Caco-2 (cell line): ENCODE data around the gene OR51S1. TPM values are rescaled to one million over a fixed set of nuclear protein-coding genes. Genes with fewer than 3 reads are reported as not detected.
"Not testable (repeated sequence)": the region's sequence is repeated elsewhere in the genome, so short reads cannot be mapped to it uniquely, and the experiment has no call there.

ENCODE experiments used
- BruUV-seq: library from RNA; stranded (reverse); fragments of 400-500 nt; replicated peaks from 2 replicates; lab custom pipeline; 2021; lab: Mats Ljungman, UMichigan
- CTCF ChIA-PET: fragments of 300-600 bp; sonication (Branson Sonifier 250); formaldehyde crosslinking; loops from one replicate; lab custom pipeline; 2022; ENCODE audit warnings: antibody characterized with exemption; lab: Charles Lee
- POLR2A ChIA-PET: fragments of 300-600 bp; sonication (Branson Sonifier 250); formaldehyde crosslinking; loops from one replicate; lab custom pipeline; 2022; ENCODE audit warnings: antibody characterized with exemption; lab: Charles Lee
- DNase-seq, 2 experiments: peaks; one replicate each; pipeline versions ENCODE4 v3.0.0 to v3.0.0-alpha.2; 2020 to 2022
- H3K27me3 ChIP-seq: replicated peaks from 2 replicates; pipeline ENCODE4 v1.6.0; 2011; ENCODE audit warnings: low read length; ENCODE audit not compliant: control insufficient read depth, insufficient read depth
- H3K36me3 ChIP-seq: 2 replicates; pipeline ENCODE4 v1.5.1; 2011; ENCODE audit warnings: low read length; ENCODE audit not compliant: control insufficient read depth, insufficient read depth
- H3K4me1 ChIP-seq: fragments of 250-450 bp; sonication (Bioruptor Pico); 2 replicates; pipeline ENCODE4 v1.5.1; 2020; ENCODE audit warnings: mild to moderate bottlenecking
- H3K4me3 ChIP-seq: 2 replicates; pipeline ENCODE4 v1.5.1; 2011; ENCODE audit warnings: low read depth, mild to moderate bottlenecking, control low read depth, low read length
- H3K9me3 ChIP-seq: fragments of 250-450 bp; sonication (Bioruptor Pico); 2 replicates; pipeline ENCODE4 v1.5.1; 2020; ENCODE audit warnings: mild to moderate bottlenecking, moderate library complexity
- H3K27ac Mint-ChIP-seq: one replicate; pipeline ENCODE4 v1.8.0; 2022; ENCODE audit warnings: mixed read lengths; ENCODE audit not compliant: unreplicated experiment
- H3K27me3 Mint-ChIP-seq: one replicate; pipeline ENCODE4 v1.8.0; 2022; ENCODE audit warnings: mixed read lengths; ENCODE audit not compliant: insufficient read depth, unreplicated experiment
- H3K36me3 Mint-ChIP-seq: one replicate; pipeline ENCODE4 v1.8.0; 2022; ENCODE audit warnings: mild to moderate bottlenecking, mixed read lengths; ENCODE audit not compliant: insufficient read depth, unreplicated experiment
- H3K4me1 Mint-ChIP-seq: one replicate; pipeline ENCODE4 v1.8.0; 2022; ENCODE audit warnings: low read depth, mixed read lengths; ENCODE audit not compliant: unreplicated experiment
- H3K4me3 Mint-ChIP-seq: one replicate; pipeline ENCODE4 v1.8.0; 2022; ENCODE audit warnings: mild to moderate bottlenecking, moderate library complexity, mixed read lengths; ENCODE audit not compliant: unreplicated experiment
- H3K9me3 Mint-ChIP-seq: one replicate; pipeline ENCODE4 v1.8.0; 2022; ENCODE audit warnings: mixed read lengths; ENCODE audit not compliant: unreplicated experiment
- intact Hi-C: fragments of 100-400 bp; cut with micrococcal nuclease; formaldehyde crosslinking; loops from one replicate; pipeline ENCODE4 v1.10.0; 2022; ENCODE audit not compliant: unreplicated experiment
- total RNA-seq: library from RNA; stranded (reverse); gene quantifications from 2 replicates; pipeline ENCODE4 v1.2.3, GENCODE V29; 2022
- TF ChIP-seq, protein P1 (sequence below), 2 experiments: fragments of 200-600 bp in 1 of 2; IDR thresholded peaks; 1 replicate in 1 of 2; 2 replicates in 1 of 2; pipeline versions ENCODE4 v1.5.1 to v1.8.0; 2011 to 2022; ENCODE audit warnings: antibody characterized with exemption in 1 of 2, control low read depth in 1 of 2, inconsistent platforms in 1 of 2, low read depth in 1 of 2, low read length in 1 of 2, mild to moderate bottlenecking in 1 of 2, moderate library complexity in 1 of 2; ENCODE audit not compliant: insufficient read depth in 1 of 2, severe bottlenecking in 1 of 2, unreplicated experiment in 1 of 2

The OR51S1 gene
- total RNA-seq, 1 experiment from 2014 or later = not detected

DNA sequence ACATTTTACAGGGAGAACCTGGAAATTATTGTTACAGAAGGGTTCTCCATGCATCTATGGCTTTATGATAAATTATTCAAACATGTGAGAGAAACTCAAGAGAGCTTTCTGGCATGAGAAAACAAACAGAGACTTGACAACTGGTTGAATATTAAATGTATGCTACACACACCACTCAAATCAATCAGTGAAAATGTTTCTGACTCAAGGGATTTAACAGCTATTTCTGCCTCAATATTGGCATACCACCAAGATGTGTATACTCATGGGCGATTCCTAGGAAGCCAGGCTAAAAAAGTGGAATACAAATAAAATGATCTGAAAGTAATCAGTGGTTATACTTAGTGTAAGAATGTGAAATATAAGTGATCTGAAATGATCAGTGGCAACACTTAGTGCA is 16.8 kb upstream of the OR51S1 start:
- no peaks in the 10 kb centered on the region for H3K27me3 ChIP-seq
- no peaks in the 10 kb centered on the region for H3K9me3 Mint-ChIP-seq
- no peaks in the 10 kb centered on the region for H3K4me1 Mint-ChIP-seq
- no TSS peak for BruUV-seq
- POLR2A ChIA-PET = no interaction called here
- no peaks in the 10 kb centered on the region for H3K4me1 ChIP-seq
- H3K27ac Mint-ChIP-seq = no peak overlapping the region
- TF ChIP-seq, protein P1, sequence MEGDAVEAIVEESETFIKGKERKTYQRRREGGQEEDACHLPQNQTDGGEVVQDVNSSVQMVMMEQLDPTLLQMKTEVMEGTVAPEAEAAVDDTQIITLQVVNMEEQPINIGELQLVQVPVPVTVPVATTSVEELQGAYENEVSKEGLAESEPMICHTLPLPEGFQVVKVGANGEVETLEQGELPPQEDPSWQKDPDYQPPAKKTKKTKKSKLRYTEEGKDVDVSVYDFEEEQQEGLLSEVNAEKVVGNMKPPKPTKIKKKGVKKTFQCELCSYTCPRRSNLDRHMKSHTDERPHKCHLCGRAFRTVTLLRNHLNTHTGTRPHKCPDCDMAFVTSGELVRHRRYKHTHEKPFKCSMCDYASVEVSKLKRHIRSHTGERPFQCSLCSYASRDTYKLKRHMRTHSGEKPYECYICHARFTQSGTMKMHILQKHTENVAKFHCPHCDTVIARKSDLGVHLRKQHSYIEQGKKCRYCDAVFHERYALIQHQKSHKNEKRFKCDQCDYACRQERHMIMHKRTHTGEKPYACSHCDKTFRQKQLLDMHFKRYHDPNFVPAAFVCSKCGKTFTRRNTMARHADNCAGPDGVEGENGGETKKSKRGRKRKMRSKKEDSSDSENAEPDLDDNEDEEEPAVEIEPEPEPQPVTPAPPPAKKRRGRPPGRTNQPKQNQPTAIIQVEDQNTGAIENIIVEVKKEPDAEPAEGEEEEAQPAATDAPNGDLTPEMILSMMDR (IDR thresholded peaks at IDR 0.05; ENCODE audit: insufficient read depth in 1 of 2, low read depth in 1 of 2, low read length in 1 of 2, severe bottlenecking in 1 of 2, unreplicated experiment in 1 of 2) = no peak
- no peaks in the 10 kb centered on the region; the same call in 1 of the 2 replicates for H3K9me3 ChIP-seq
- H3K36me3 ChIP-seq = no peaks in the 10 kb centered on the region
- H3K27me3 Mint-ChIP-seq = peaks cover 3% of the 10 kb centered on the region
- DNase-seq = no peak
- H3K4me3 ChIP-seq = no peak overlapping the region
- H3K4me3 Mint-ChIP-seq = no peak overlapping the region
- no peaks in the 10 kb centered on the region for H3K36me3 Mint-ChIP-seq
- intact Hi-C loops = no loop called here
- CTCF ChIA-PET = no interaction called here

DNA sequence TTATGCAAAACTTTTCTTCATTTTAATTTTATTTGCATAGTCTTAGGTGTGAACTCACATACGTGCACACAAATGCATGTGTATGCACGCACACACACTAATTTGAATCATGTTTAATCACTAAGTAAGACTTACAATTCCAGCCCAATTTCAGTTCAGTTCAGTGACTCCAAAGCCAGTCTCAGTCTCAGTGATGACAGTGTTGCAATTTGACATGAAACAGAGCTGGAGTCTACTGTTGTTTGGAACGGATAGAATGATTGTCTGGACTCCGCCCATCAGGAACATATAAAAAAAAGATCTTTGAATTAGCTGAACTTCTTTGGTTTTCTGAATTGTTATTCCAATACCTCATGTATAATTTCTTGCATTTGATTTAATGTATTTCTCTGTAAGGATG is 14.9 kb upstream of the OR51S1 start:
- Mint-ChIP-seq H3K4me1 (no peaks in the 10 kb centered on the region), H3K4me3 (no peak overlapping the region), H3K36me3 (no peaks in the 10 kb centered on the region), H3K27ac (no peak overlapping the region), H3K9me3 (no peaks in the 10 kb centered on the region), H3K27me3 (peaks cover 3% of the 10 kb centered on the region)
- TF ChIP-seq, protein P1 (IDR thresholded peaks at IDR 0.05; ENCODE audit: insufficient read depth in 1 of 2, low read depth in 1 of 2, low read length in 1 of 2, severe bottlenecking in 1 of 2, unreplicated experiment in 1 of 2) = no peak
- intact Hi-C loops = no loop called here
- no peaks in the 10 kb centered on the region for H3K4me1 ChIP-seq
- no peaks in the 10 kb centered on the region for H3K27me3 ChIP-seq
- no peak overlapping the region for H3K4me3 ChIP-seq
- no peaks in the 10 kb centered on the region; the same call in 1 of the 2 replicates for H3K9me3 ChIP-seq
- ChIA-PET POLR2A (no interaction called here), CTCF (no interaction called here)
- no TSS peak for BruUV-seq
- no peak for DNase-seq
- no peaks in the 10 kb centered on the region for H3K36me3 ChIP-seq

DNA sequence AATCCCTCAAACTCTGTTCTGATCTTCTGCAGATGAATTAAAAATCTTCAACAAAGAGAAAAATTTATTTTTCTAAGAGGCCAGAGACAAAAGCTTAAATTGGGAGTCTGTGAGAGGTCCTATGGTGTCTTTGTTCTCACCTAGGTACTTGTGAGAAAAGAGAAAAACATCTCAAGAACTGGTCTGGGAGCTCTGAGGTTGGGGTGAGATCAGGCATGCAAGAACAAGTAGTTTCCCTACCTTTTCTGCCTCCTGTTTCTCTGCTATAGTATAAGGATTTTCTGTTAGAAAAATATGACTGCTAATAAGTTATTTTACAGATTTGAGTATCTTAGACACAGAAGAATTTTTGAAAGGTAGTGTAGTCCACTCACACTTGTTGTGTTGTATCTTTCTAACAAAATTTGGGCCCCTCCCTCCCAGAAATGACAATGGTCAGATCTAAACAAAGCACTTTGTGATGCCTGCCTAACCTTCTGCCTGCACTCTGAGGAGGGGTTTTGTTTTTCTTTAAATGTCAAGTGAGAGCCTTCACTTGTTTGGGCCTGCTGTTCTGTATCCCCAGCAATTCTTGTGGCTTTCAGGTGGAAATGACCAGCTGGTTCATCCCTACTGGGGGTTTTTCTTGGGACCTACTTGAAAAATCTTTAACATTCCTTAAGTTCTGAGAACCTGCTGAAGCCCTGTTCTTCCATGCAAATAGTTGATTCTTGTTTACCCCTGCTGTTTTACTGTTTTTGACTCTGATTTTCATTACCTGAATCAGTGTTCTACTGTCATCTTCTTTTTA is 13.6 kb upstream of the OR51S1 start:
- intact Hi-C loops = no loop called here
- Histone ChIP-seq H3K4me3 (no peak overlapping the region), H3K27me3 (no peaks in the 10 kb centered on the region), H3K4me1 (no peaks in the 10 kb centered on the region), H3K36me3 (no peaks in the 10 kb centered on the region), H3K9me3 (no peaks in the 10 kb centered on the region; the same call in 1 of the 2 replicates)
- BruUV-seq = no TSS peak
- ChIA-PET POLR2A (no interaction called here), CTCF (no interaction called here)
- Mint-ChIP-seq H3K36me3 (no peaks in the 10 kb centered on the region), H3K4me3 (no peak overlapping the region), H3K9me3 (no peaks in the 10 kb centered on the region), H3K27me3 (peaks cover 3% of the 10 kb centered on the region), H3K27ac (no peak overlapping the region), H3K4me1 (no peaks in the 10 kb centered on the region)
- DNase-seq = no peak
- TF ChIP-seq, protein P1 (IDR thresholded peaks at IDR 0.05; ENCODE audit: insufficient read depth in 1 of 2, low read depth in 1 of 2, low read length in 1 of 2, severe bottlenecking in 1 of 2, unreplicated experiment in 1 of 2) = no peak

DNA sequence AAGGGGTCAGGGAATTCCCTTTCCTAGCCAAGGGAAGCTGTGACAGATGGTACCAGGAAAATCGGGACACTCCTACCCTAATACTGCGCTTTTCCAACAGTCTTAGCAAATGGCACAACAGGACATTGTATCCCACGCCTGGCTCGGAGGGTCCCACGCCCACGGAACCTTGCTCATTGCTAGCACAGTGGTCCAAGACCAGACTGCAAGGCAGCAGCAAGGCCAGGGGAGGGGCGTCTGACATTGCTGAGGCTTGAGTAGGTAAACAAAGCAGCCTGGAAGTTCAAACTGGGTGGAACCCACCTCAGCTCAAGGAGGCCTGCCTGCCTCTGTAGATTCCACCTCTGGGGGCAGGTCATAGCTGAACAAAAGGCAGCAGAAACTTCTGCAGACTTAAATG is 5.3 kb upstream of the OR51S1 start:
- POLR2A ChIA-PET, H3K36me3 ChIP-seq, H3K27ac Mint-ChIP-seq, CTCF ChIA-PET, H3K36me3 Mint-ChIP-seq, H3K27me3 Mint-ChIP-seq, intact Hi-C loops, H3K4me3 Mint-ChIP-seq, H3K4me1 ChIP-seq, H3K9me3 Mint-ChIP-seq, DNase-seq, H3K4me3 ChIP-seq, H3K4me1 Mint-ChIP-seq, BruUV-seq, H3K9me3 ChIP-seq, H3K27me3 ChIP-seq: not testable (repeated sequence)
